Stimulated activated memory B cell treated with anti-CD40 and anti-IgM and Interleukin-4, amounts not matched to agents 10 μg/mL and 1 μg/mL and 100 μg/mL, for 72 hours (primary cell): ENCODE measurements around the gene WHAMM.
"Not testable (repeated sequence)": the region's sequence is repeated elsewhere in the genome, so short reads cannot be mapped to it uniquely, and the experiment has no call there.

Source experiments
- ATAC-seq: fragments of 150-1000 bp; cut with Tn5 transposase; 2 replicates; pipeline ENCODE4 v1.10.0; 2021
- H3K27ac Mint-ChIP-seq: one replicate; pipeline ENCODE4 v1.8.0; 2022; ENCODE audit warnings: mild to moderate bottlenecking, mixed read lengths
- H3K27me3 Mint-ChIP-seq: one replicate; pipeline ENCODE4 v1.8.0; 2022; ENCODE audit warnings: mixed read lengths
- H3K36me3 Mint-ChIP-seq: one replicate; pipeline ENCODE4 v1.8.0; 2022; ENCODE audit warnings: mixed read lengths
- H3K4me1 Mint-ChIP-seq: one replicate; pipeline ENCODE4 v1.8.0; 2022; ENCODE audit warnings: mixed read lengths
- H3K4me3 Mint-ChIP-seq: one replicate; pipeline ENCODE4 v1.8.0; 2022; ENCODE audit warnings: mild to moderate bottlenecking, moderate library complexity, mixed read lengths
- H3K9me3 Mint-ChIP-seq: one replicate; pipeline ENCODE4 v1.8.0; 2022; ENCODE audit warnings: mixed read lengths

Gene WHAMM, protein sequence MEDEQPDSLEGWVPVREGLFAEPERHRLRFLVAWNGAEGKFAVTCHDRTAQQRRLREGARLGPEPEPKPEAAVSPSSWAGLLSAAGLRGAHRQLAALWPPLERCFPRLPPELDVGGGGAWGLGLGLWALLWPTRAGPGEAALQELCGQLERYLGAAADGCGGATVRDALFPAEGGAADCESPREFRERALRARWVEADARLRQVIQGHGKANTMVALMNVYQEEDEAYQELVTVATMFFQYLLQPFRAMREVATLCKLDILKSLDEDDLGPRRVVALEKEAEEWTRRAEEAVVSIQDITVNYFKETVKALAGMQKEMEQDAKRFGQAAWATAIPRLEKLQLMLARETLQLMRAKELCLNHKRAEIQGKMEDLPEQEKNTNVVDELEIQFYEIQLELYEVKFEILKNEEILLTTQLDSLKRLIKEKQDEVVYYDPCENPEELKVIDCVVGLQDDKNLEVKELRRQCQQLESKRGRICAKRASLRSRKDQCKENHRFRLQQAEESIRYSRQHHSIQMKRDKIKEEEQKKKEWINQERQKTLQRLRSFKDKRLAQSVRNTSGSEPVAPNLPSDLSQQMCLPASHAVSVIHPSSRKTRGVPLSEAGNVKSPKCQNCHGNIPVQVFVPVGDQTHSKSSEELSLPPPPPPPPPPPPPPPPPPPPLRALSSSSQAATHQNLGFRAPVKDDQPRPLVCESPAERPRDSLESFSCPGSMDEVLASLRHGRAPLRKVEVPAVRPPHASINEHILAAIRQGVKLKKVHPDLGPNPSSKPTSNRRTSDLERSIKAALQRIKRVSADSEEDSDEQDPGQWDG

DNA sequence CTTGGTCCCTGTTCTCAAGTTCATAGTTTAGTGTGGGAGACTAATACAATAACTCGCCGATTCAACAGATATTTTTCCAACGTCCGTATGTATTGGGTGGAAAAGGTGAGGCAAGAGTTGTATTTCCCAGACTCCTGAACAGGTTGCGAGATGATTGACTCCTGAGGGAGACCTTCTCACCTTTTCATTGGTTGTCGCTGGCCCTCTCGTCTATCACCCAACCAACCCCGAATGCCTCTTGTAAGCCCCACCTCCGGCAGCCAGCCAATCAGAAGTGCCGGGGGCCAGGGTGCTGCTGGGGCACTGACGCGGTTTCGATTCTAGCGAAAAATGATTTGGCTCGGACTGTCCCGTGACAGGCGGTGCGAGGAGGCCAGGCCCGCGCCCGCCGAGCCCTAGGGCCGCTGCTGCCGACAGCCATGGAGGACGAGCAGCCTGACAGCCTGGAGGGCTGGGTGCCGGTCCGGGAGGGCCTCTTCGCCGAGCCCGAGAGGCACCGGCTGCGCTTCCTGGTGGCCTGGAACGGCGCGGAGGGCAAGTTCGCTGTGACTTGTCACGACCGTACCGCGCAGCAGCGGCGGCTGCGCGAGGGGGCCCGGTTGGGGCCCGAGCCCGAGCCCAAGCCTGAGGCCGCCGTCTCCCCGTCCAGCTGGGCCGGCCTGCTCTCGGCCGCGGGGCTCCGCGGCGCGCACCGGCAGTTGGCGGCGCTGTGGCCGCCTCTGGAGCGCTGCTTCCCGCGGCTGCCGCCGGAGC lies at the start of gene WHAMM:
WHAMM (plus strand) TSS at position 321 of the 753 bp plus-strand sequence; CDS start at position 420, 99 bp downstream.
- no peaks in the 10 kb centered on the region for H3K27me3 Mint-ChIP-seq
- peak within 1 kb of the TSS; percentile 88 for H3K27ac Mint-ChIP-seq
- peaks cover 15% of the 10 kb centered on the region for H3K36me3 Mint-ChIP-seq
- peak within 1 kb of the TSS; percentile 84 for H3K4me3 Mint-ChIP-seq
- peak; percentile 94 for ATAC-seq
- H3K9me3 Mint-ChIP-seq, result peaks cover 3% of the 10 kb centered on the region
- peaks cover 52% of the 10 kb centered on the region for H3K4me1 Mint-ChIP-seq

DNA sequence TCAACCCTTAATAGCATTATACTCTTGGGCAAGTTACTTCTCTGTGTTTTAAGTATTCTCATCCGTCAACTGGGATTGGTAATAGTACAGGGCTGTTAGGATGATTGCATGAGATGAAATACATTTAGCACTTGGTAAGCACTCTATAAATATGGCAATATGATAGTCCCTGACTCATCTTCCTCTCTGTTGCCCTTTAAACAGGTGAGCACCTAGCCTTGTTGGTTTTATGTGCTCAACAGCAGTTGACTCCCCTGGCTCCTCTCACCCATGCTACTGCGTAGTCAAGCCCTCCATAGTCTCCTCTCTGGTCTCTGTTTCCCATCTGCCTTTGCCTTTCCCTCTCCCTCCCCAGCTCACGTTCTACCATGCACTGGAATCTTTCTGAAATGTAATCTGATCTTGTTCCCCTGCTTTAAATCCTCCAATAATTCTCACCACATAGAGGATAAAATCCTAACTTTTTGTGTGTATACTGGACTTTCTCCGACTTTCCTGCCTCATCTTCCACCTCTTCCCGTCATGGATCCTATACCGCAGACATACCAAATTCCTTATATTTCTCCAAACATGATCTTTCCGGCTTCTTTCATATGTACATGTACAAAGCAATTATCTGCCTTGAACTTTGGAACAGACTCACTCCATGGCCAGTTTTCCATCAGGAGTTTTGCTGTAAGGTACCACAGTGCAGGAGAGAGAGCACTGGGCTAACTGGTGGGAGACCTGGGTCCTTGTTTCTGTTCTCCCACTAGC lies 45.9 kb upstream of the WHAMM start:
- no peak for ATAC-seq
- peaks cover 53% of the 10 kb centered on the region for H3K36me3 Mint-ChIP-seq
- H3K27me3 Mint-ChIP-seq, result no peaks in the 10 kb centered on the region
- H3K9me3 Mint-ChIP-seq, result peaks cover 5% of the 10 kb centered on the region
- H3K4me3 Mint-ChIP-seq, result no peak overlapping the region
- peaks cover 23% of the 10 kb centered on the region for H3K4me1 Mint-ChIP-seq
- no peak overlapping the region for H3K27ac Mint-ChIP-seq

DNA sequence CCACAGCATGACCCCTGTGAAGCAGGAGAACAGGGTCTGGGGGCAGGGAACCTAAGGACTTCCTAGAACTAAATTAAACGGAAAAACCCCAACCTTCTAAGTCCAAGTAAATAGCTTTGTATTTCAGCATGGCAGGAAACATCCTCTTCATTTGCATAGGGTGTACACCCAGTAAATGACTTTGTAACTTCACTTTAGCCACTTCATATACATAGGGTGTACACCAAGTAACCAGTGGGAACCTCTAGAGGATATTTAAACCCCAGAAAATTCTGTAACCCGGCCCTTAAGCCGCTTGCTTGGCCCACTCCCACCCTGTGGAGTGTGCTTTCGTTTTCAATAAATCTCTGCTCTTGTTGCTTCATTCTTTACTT lies 45.3 kb upstream of the WHAMM start:
- Mint-ChIP-seq H3K27me3 (no peaks in the 10 kb centered on the region), H3K9me3 (peaks cover 5% of the 10 kb centered on the region), H3K27ac (no peak overlapping the region), H3K4me1 (peaks cover 23% of the 10 kb centered on the region), H3K36me3 (peaks cover 52% of the 10 kb centered on the region), H3K4me3 (no peak overlapping the region)
- ATAC-seq, result no peak

DNA sequence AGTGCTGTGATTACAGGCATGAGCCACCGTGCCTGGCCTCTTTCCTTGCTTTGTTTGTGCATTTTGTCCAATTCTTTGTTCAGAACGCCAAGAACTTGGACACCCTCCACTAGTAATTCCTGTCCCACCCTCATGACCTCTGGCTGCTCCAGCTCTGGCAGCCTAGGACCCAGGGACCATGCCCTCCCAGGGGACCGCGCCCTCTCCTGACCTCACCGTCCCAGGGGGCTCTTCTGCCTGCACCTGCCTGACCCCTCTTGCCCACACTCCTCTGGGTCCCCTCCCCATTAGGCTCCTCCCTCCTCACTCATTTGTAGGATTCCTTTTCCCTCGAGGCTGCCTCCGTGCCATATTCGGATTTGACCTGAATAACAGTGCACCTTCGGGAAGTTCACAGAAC lies 44.7 kb upstream of the WHAMM start:
- ATAC-seq, result no peak
- H3K36me3 Mint-ChIP-seq, result peaks cover 50% of the 10 kb centered on the region
- peaks cover 5% of the 10 kb centered on the region for H3K9me3 Mint-ChIP-seq
- no peaks in the 10 kb centered on the region for H3K27me3 Mint-ChIP-seq
- no peak overlapping the region for H3K4me3 Mint-ChIP-seq
- peaks cover 23% of the 10 kb centered on the region for H3K4me1 Mint-ChIP-seq
- no peak overlapping the region for H3K27ac Mint-ChIP-seq

DNA sequence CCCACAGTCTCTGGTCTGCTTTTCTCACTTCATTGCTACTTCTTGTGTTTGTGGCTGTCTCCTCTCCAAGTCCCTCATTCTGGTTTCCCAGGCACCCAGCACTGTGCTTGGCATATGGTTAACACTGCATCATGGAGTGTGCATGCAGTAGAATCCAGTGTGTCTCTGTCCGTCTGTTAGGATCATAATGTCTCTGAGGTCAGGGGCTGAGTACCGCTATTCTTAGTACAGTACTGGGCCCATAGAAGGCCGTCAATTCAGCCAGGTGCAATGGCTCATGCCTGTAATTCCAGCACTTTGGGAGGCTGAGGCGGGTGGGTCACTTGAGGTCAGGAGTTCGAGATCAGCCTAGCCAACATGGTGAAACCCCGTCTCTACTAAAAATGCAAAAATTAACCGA lies 43.2 kb upstream of the WHAMM start:
- peaks cover 38% of the 10 kb centered on the region for H3K36me3 Mint-ChIP-seq
- not testable (repeated sequence) for ATAC-seq, H3K9me3 Mint-ChIP-seq, H3K27ac Mint-ChIP-seq, H3K4me3 Mint-ChIP-seq, H3K27me3 Mint-ChIP-seq
- H3K4me1 Mint-ChIP-seq, result peaks cover 23% of the 10 kb centered on the region

DNA sequence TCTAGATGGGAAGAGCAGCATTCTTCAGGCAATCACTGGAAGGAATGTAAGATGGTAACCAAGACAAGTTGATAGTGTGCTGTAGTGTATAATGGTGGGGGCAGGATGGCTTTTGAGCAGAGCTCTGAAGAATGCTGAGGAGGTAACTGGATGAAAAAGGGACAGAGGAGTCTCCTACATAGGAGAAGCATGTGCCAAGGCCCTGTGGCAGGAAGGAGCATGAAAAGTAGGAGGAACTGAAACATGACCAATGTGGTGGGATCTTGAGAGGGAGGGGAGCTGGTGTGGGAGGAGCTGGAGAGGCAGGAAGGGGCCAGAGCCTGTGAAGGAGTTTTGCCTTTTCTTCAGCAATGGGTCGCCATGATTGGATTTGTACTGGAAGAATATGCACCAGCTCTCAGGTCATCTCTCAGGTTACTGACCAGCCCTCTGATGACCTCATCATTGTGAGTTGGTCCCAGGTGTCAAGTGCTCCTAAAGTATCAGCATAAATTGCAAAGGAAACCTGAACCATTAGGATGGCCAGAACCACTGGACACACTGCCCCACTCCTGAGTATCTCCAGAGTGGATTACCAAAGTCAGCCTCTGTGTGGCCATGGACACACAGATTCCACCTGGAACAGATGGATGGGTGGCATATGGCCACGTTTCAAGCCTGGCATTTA lies 42.1 kb upstream of the WHAMM start:
- H3K4me3 Mint-ChIP-seq, result no peak overlapping the region
- ATAC-seq, result no peak
- H3K4me1 Mint-ChIP-seq, result peaks cover 23% of the 10 kb centered on the region
- H3K27ac Mint-ChIP-seq, result no peak overlapping the region
- H3K36me3 Mint-ChIP-seq, result peaks cover 34% of the 10 kb centered on the region
- H3K27me3 Mint-ChIP-seq, result no peaks in the 10 kb centered on the region
- H3K9me3 Mint-ChIP-seq, result peaks cover 5% of the 10 kb centered on the region

DNA sequence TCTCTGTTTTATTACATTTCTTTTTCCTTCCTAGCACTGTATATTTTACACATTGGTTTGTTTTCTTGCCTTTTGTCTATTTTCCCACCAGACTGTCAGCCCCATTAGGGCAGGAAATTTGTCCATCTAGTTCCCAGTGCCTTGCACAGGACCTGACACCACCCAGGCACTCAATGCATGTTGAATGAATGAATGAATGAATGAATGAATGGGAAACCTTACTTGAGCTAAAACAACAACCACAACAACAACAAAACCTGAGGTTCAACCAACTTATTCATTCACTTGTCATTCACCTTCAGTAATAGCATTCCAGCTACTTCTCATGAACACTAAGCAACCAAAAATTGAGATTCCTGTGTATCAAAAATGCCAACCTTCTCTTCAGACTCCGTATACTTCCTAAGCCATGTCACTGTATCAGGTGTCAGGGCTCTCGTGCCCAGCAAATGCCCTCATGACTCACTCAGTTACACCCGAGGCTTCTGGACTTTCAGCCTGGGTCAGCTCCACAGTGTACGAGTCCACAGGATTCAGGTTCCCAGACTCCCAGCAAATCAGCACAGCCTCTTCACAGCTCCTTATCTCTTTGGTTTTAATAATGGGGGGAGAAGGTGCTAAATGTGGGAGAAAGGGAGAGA lies 40.9 kb upstream of the WHAMM start:
- Mint-ChIP-seq H3K4me1 (peaks cover 16% of the 10 kb centered on the region), H3K27ac (no peak overlapping the region), H3K9me3 (peaks cover 5% of the 10 kb centered on the region), H3K4me3 (no peak overlapping the region), H3K36me3 (peaks cover 31% of the 10 kb centered on the region), H3K27me3 (no peaks in the 10 kb centered on the region)
- ATAC-seq, result no peak

DNA sequence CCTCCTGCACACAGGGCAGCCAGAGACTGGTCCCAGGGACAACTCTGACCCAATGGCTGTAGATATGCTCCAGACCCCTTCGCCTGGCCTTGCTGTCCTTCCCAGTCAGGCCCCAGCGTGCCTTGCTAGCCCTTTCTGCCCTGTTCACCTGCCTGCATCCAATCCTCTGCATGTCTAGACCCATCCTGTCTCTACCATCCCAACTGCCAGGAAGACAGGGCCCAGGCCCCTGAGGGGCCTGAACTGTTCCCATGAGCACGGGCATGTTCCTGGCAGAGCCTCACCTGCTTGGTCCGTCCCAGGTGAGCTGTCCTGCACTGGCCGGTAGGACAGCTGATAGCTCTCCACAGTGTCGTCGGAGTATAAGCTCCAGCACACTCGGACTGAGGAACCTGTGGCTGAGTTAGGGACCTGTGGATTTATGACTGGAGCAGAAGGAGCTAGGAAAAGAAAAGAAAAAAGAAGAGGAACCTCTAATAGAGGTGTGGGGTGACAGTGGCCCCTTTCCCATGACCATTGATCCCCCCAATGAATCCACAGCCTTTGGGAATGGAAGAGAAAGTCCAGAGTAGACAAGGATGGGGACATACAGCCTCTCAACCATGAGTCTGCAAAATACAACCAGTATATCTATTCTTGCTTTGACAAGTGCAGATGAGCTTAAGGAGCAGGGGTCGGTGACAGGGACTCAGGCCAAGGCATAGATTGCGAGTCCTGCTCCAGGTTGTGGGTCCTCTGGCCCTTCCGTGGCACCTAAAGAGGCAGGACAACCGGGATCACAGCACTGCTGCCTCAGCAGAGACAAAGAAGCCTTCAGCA lies 37.4 kb upstream of the WHAMM start:
- ATAC-seq, result peak; percentile 20
- peaks cover 27% of the 10 kb centered on the region for H3K36me3 Mint-ChIP-seq
- no peaks in the 10 kb centered on the region for H3K27me3 Mint-ChIP-seq
- no peak overlapping the region for H3K27ac Mint-ChIP-seq
- no peak overlapping the region for H3K4me3 Mint-ChIP-seq
- H3K4me1 Mint-ChIP-seq, result peaks cover 3% of the 10 kb centered on the region
- H3K9me3 Mint-ChIP-seq, result peaks cover 3% of the 10 kb centered on the region

DNA sequence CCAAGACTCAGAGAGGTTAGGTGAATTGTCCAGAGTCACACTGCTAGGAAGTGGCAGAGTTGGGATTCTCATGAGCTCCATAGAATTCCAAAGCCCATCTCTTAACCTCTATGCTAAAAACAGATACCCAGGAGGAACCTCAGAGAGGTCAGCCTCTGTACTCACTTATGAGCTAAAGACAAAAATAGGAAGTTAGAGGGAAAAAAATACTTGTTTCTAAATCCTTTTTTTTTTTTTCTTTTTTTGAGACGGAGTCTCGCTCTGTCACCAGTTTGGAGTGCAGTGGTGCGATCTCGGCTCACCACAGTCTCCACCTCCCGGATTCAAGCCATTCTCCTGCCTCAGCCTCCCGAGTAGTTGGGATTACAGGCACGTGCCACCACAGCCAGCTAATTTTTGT lies 34.9 kb upstream of the WHAMM start:
- Mint-ChIP-seq H3K36me3 (peaks cover 14% of the 10 kb centered on the region), H3K9me3 (no peaks in the 10 kb centered on the region), H3K4me1 (no peaks in the 10 kb centered on the region), H3K27me3 (no peaks in the 10 kb centered on the region), H3K4me3 (no peak overlapping the region), H3K27ac (no peak overlapping the region)
- no peak for ATAC-seq

DNA sequence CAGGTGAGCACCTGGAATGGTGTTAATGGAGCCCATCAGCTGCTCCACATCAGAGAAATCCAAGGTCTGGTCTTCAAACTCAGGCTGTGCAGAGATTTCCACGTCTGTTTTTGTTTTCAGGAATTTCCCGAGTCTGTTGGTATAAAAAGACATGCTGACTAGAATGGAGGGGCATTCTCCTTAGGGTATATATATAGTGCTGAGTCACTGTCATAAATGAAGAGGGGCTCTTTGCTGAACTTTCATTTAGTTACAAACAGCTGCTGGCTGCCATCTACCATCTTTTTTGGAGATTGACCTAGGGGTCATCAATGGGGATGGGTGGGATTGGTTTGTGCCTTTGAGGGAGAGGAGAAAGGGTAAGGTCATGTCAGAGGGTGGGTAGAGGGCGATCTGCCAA lies 30.7 kb upstream of the WHAMM start:
- no peaks in the 10 kb centered on the region for H3K27me3 Mint-ChIP-seq
- H3K4me1 Mint-ChIP-seq, result no peaks in the 10 kb centered on the region
- H3K4me3 Mint-ChIP-seq, result no peak overlapping the region
- H3K36me3 Mint-ChIP-seq, result peaks cover 14% of the 10 kb centered on the region
- ATAC-seq, result no peak
- no peaks in the 10 kb centered on the region for H3K9me3 Mint-ChIP-seq
- no peak overlapping the region for H3K27ac Mint-ChIP-seq

DNA sequence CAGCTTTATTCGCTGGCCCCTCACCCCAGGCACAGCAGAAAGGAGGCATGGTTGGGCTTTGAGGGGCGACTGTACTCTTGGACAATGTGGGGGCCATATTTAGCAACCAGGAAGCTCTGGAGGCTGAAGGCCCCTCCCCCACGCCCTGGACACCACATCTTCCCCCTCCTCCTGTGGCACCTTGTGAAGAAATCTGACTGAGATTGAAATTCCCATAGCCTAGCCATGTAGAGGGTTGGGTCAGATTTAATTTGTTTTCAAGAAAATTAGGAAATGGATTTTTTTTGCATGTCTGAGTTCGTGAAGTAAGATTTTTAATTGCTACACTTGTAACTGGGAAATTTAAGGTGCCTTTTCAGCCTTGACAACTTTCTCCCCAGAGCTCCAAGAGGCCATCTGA lies 28.1 kb upstream of the WHAMM start:
- Mint-ChIP-seq H3K4me1 (no peaks in the 10 kb centered on the region), H3K36me3 (peaks cover 4% of the 10 kb centered on the region), H3K9me3 (no peaks in the 10 kb centered on the region), H3K27ac (no peak overlapping the region), H3K4me3 (no peak overlapping the region), H3K27me3 (no peaks in the 10 kb centered on the region)
- no peak for ATAC-seq

DNA sequence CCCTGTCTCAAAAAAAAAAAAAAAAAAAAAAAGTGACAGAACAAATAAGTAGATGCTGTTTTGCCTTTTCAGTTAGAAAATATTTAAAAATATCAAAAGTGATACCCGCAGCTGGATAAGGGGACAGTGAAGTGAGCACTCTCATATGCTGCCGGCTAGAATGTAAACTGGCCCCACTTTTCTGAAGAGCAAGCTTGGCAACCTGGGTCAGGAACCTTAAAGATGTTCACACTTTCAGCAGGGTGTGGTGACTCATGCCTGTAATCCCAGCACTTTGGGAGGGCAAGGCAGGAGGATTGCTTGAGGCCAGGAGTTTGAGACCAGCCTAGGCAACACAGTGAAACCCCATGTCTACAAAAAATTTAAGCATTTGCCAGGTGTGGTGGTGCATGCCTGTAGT lies 20.9 kb upstream of the WHAMM start:
- H3K4me3 Mint-ChIP-seq, result no peak overlapping the region
- no peak overlapping the region for H3K27ac Mint-ChIP-seq
- peaks cover 1% of the 10 kb centered on the region for H3K27me3 Mint-ChIP-seq
- no peaks in the 10 kb centered on the region for H3K4me1 Mint-ChIP-seq
- H3K9me3 Mint-ChIP-seq, result no peaks in the 10 kb centered on the region
- ATAC-seq, result no peak
- H3K36me3 Mint-ChIP-seq, result no peaks in the 10 kb centered on the region

DNA sequence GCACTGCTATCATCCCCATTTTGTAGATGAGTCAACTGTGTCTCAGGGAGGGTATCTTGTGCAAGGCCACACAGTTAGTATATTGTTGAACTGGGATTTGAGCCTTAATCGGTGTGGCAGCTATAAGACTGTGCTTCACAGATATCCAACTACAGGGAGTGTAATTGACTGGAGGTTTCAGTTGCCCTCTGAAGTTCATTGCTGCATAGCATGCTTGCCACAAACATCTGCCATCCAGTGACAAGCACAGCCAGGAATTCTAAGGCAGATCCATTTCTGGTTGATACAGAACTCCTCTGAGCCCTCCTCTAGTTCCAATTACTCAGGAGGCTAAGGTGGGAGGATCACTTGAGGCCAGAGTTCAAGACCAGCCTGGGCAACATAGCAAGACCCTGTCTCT lies 19.9 kb upstream of the WHAMM start:
- no peak for ATAC-seq
- peaks cover 9% of the 10 kb centered on the region for H3K36me3 Mint-ChIP-seq
- H3K4me1 Mint-ChIP-seq, result no peaks in the 10 kb centered on the region
- H3K27ac Mint-ChIP-seq, result no peak overlapping the region
- peaks cover 6% of the 10 kb centered on the region for H3K9me3 Mint-ChIP-seq
- no peak overlapping the region for H3K4me3 Mint-ChIP-seq
- peaks cover 11% of the 10 kb centered on the region for H3K27me3 Mint-ChIP-seq
